ENCODE data around the gene LILRA1. TPM values are rescaled to one million over a fixed set of nuclear protein-coding genes. Genes with fewer than 3 reads are reported as not detected.

The LILRA1 gene
- total and polyA plus RNA-seq, 9 of the 15 experiments (the other 6 are each of a cell fraction or from before 2014, with no cell fraction given) = not detected

GRCh38 chr19:54616057-54616456, 22.6 kb downstream of the LILRA1 start:
- Histone ChIP-seq H2AFZ (ENCODE audit: low read depth, low read length) (no peak overlapping the region), H4K20me1 (replicated peaks; ENCODE audit: control insufficient read depth, insufficient read depth, low read length) (no peaks in the 10 kb centered on the region), H3K9ac (ENCODE audit: insufficient read depth in 1 of 2, low read depth in 2 of 2, low read length in 2 of 2) (no peak overlapping the region), H3K36me3 (ENCODE audit: control insufficient read depth, insufficient read depth, low read length) (no peaks in the 10 kb centered on the region), H3K4me3 (no peak overlapping the region), H3K27ac (ENCODE audit: extremely low read depth, low read depth, low read length) (no peak overlapping the region), H3K9me3 (replicated peaks; ENCODE audit: control insufficient read depth, insufficient read depth, low read depth, low read length) (no peaks in the 10 kb centered on the region), H3K4me2 (ENCODE audit: insufficient read depth, low read length) (no peak overlapping the region), H3K9me1 (ENCODE audit: control insufficient read depth, insufficient read depth, low read length) (no peaks in the 10 kb centered on the region), H3K27me3 (ENCODE audit: control insufficient read depth in 2 of 2, insufficient read depth in 2 of 2, low read length in 2 of 2) (no peaks in the 10 kb centered on the region; a peak in 1 of 5 replicates), H3K79me2 (ENCODE audit: control insufficient read depth, insufficient read depth, low read length) (no peaks in the 10 kb centered on the region), H3K4me1 (replicated peaks in 1 of 2; ENCODE audit: control insufficient read depth in 2 of 2, insufficient read depth in 2 of 2, low read length in 2 of 2) (no peaks in the 10 kb centered on the region)
- TF ChIP-seq, protein P1, sequence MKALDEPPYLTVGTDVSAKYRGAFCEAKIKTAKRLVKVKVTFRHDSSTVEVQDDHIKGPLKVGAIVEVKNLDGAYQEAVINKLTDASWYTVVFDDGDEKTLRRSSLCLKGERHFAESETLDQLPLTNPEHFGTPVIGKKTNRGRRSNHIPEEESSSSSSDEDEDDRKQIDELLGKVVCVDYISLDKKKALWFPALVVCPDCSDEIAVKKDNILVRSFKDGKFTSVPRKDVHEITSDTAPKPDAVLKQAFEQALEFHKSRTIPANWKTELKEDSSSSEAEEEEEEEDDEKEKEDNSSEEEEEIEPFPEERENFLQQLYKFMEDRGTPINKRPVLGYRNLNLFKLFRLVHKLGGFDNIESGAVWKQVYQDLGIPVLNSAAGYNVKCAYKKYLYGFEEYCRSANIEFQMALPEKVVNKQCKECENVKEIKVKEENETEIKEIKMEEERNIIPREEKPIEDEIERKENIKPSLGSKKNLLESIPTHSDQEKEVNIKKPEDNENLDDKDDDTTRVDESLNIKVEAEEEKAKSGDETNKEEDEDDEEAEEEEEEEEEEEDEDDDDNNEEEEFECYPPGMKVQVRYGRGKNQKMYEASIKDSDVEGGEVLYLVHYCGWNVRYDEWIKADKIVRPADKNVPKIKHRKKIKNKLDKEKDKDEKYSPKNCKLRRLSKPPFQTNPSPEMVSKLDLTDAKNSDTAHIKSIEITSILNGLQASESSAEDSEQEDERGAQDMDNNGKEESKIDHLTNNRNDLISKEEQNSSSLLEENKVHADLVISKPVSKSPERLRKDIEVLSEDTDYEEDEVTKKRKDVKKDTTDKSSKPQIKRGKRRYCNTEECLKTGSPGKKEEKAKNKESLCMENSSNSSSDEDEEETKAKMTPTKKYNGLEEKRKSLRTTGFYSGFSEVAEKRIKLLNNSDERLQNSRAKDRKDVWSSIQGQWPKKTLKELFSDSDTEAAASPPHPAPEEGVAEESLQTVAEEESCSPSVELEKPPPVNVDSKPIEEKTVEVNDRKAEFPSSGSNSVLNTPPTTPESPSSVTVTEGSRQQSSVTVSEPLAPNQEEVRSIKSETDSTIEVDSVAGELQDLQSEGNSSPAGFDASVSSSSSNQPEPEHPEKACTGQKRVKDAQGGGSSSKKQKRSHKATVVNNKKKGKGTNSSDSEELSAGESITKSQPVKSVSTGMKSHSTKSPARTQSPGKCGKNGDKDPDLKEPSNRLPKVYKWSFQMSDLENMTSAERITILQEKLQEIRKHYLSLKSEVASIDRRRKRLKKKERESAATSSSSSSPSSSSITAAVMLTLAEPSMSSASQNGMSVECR (CRISPR knock-in tag; IDR thresholded peaks at IDR 0.05) = no peak
- TF ChIP-seq ATF1 (CRISPR knock-in tag; IDR thresholded peaks at IDR 0.05) = no peak
- no peak for TF ChIP-seq ATF1 (tag; IDR thresholded peaks at IDR 0.05)
- no peak for TF ChIP-seq MED1 (CRISPR knock-in tag; IDR thresholded peaks at IDR 0.05; ENCODE audit: borderline replicate concordance)
- no peak for TF ChIP-seq TCF7L2 (IDR thresholded peaks at IDR 0.05; ENCODE audit: low read depth, low read length)
- TF ChIP-seq MYBL2 (IDR thresholded peaks at IDR 0.05; ENCODE audit: low read depth) = no peak
- no peak for TF ChIP-seq MYBL2 (CRISPR knock-in tag; IDR thresholded peaks at IDR 0.05; ENCODE audit: borderline replicate concordance)
- TF ChIP-seq ZNF778 (CRISPR knock-in tag; IDR thresholded peaks at IDR 0.05) = no peak
- no peak for TF ChIP-seq PHF20 (IDR thresholded peaks at IDR 0.05; ENCODE audit: partially characterized antibody)
- no peak for TF ChIP-seq ZBTB1 (CRISPR knock-in tag; IDR thresholded peaks at IDR 0.05; ENCODE audit: borderline replicate concordance, low read depth)
- no peak for TF ChIP-seq ESRRA (IDR thresholded peaks at IDR 0.05; ENCODE audit: borderline replicate concordance, low read depth)
- no peak for TF ChIP-seq BCOR (IDR thresholded peaks at IDR 0.05)
- no TSS peak for BruUV-seq (replicated peaks)
- ATAC-seq = no peak
- in situ Hi-C loops (cut with MboI) (no loop called here), intact Hi-C loops (cut with micrococcal nuclease) (no loop called here)
- 1% methylated on average over 3 of the region's 3 CpGs for WGBS (ENCODE audit: insufficient coverage, low coverage, missing lambda C conversion rate)
- FAIRE-seq = no peak
- no peak for DNase-seq (ENCODE audit: extremely low read depth in 1 of 4, low spot score in 3 of 4)
- POLR2A ChIA-PET = no interaction called here
- CTCF ChIA-PET (ENCODE audit: low intra/inter-chr PET ratio) = no interaction called here

Measured in K562 (cell line).